GM23338 (cell line): ENCODE results near the gene NAP1L4. TPM values are rescaled to one million over a fixed set of nuclear protein-coding genes. Genes with fewer than 3 reads are reported as not detected.
A peak's percentile ranks its signal among the peaks of the same experiment; 100 is the strongest.

Experiments used
- ATAC-seq: fragments of 200-7000 bp; cut with Tn5 transposase; 3 replicates; pipeline ENCODE4 v1.9.1; 2020
- DNase-seq: peaks from one replicate; pipeline ENCODE4 v3.0.0-alpha.2; 2015; ENCODE audit warnings: low spot score
- H2AFZ ChIP-seq: fragments of 200-600 bp; sonication (generic); 2 replicates; pipeline ENCODE4 v1.8.0; 2016; ENCODE audit warnings: antibody characterized with exemption, mild to moderate bottlenecking, moderate library complexity
- H3F3A ChIP-seq: fragments of 200-600 bp; sonication (generic); replicated peaks from 2 replicates; pipeline ENCODE4 v1.8.0; 2017; ENCODE audit warnings: antibody characterized with exemption, mixed run types, low read depth
- H3K27ac ChIP-seq: fragments of 200-600 bp; sonication (generic); 2 replicates; pipeline ENCODE4 v1.6.1; 2016; ENCODE audit warnings: low read depth
- H3K27me3 ChIP-seq: fragments of 200-600 bp; sonication (generic); 2 replicates; pipeline ENCODE4 v1.8.0; 2016; ENCODE audit warnings: mild to moderate bottlenecking, mixed run types, moderate library complexity; ENCODE audit not compliant: insufficient read depth
- H3K36me3 ChIP-seq: fragments of 200-600 bp; sonication (generic); 2 replicates; pipeline ENCODE4 v1.8.0; 2016; ENCODE audit warnings: mild to moderate bottlenecking; ENCODE audit not compliant: insufficient read depth
- H3K4me1 ChIP-seq: fragments of 200-600 bp; sonication (generic); 2 replicates; pipeline ENCODE4 v1.8.0; 2016; ENCODE audit warnings: mild to moderate bottlenecking, moderate library complexity; ENCODE audit not compliant: insufficient read depth
- H3K4me2 ChIP-seq: fragments of 200-600 bp; sonication (generic); 2 replicates; pipeline ENCODE4 v1.7.1; 2017; ENCODE audit warnings: mixed run types
- H3K4me3 ChIP-seq: fragments of 200-600 bp; sonication (generic); 2 replicates; pipeline ENCODE4 v1.6.1; 2016; ENCODE audit warnings: mixed run types
- H3K79me2 ChIP-seq: fragments of 200-600 bp; sonication (generic); replicated peaks from 2 replicates; pipeline ENCODE4 v1.8.0; 2017; ENCODE audit warnings: mild to moderate bottlenecking; ENCODE audit not compliant: insufficient read depth
- H3K9me2 ChIP-seq: fragments of 200-600 bp; sonication (generic); 2 replicates; pipeline ENCODE4 v1.8.0; 2017; ENCODE audit not compliant: insufficient read depth
- H4K20me1 ChIP-seq: fragments of 200-600 bp; sonication (generic); replicated peaks from 2 replicates; pipeline ENCODE4 v1.8.0; 2017; ENCODE audit warnings: mild to moderate bottlenecking; ENCODE audit not compliant: insufficient read depth
- H3K27ac Mint-ChIP-seq: 2 replicates; pipeline ENCODE4 v1.8.0; 2020; ENCODE audit warnings: inconsistent platforms, mild to moderate bottlenecking, moderate library complexity, mixed read lengths
- H3K27me3 Mint-ChIP-seq: 3 replicates; pipeline ENCODE4 v1.8.0; 2022; ENCODE audit warnings: low read depth, mild to moderate bottlenecking, moderate library complexity, mixed read lengths, inconsistent platforms; ENCODE audit not compliant: insufficient read depth, poor library complexity
- H3K36me3 Mint-ChIP-seq: 3 replicates; pipeline ENCODE4 v1.8.0; 2021; ENCODE audit warnings: low read depth, mild to moderate bottlenecking, inconsistent platforms, moderate library complexity, mixed read lengths
- H3K4me1 Mint-ChIP-seq: 3 replicates; pipeline ENCODE4 v1.8.0; 2020; ENCODE audit warnings: mild to moderate bottlenecking, inconsistent platforms, mixed read lengths
- H3K4me3 Mint-ChIP-seq: 3 replicates; pipeline ENCODE4 v1.8.0; 2021; ENCODE audit warnings: moderate library complexity, mild to moderate bottlenecking, inconsistent platforms, mixed read lengths
- H3K9me3 Mint-ChIP-seq: 3 replicates; pipeline ENCODE4 v1.8.0; 2020; ENCODE audit warnings: moderate library complexity, mild to moderate bottlenecking, inconsistent platforms, mixed read lengths
- CREB1 ChIP-seq: fragments of 250-450 bp; sonication (Bioruptor Pico); IDR thresholded peaks from 2 replicates; pipeline ENCODE4 v1.5.0; 2020; ENCODE audit warnings: low read depth, mild to moderate bottlenecking, moderate library complexity
- EZH2 ChIP-seq: fragments of 200-600 bp; sonication (generic); IDR thresholded peaks from one replicate; pipeline ENCODE4 v1.8.0; 2017; ENCODE audit warnings: antibody characterized with exemption, mild to moderate bottlenecking, low read depth; ENCODE audit not compliant: unreplicated experiment
- JUNB ChIP-seq: IDR thresholded peaks from one replicate; pipeline ENCODE4 v1.6.1; 2016; ENCODE audit warnings: antibody characterized with exemption; ENCODE audit not compliant: unreplicated experiment
- NANOG ChIP-seq: IDR thresholded peaks from 2 replicates; pipeline ENCODE4 v1.6.1; 2016; ENCODE audit warnings: antibody characterized with exemption, borderline replicate concordance
- POLR2AphosphoS5 ChIP-seq: IDR thresholded peaks from 2 replicates; pipeline ENCODE4 v1.6.1; 2016; ENCODE audit warnings: antibody characterized with exemption, low read depth
- ZNF114 ChIP-seq: fragments of 250-450 bp; sonication (Bioruptor Pico); IDR thresholded peaks from 2 replicates; pipeline ENCODE4 v1.5.0; 2020; ENCODE audit warnings: mild to moderate bottlenecking, moderate library complexity
- ZNF331 ChIP-seq: fragments of 250-450 bp; sonication (Bioruptor Pico); IDR thresholded peaks from 2 replicates; pipeline ENCODE4 v1.5.0; 2020; ENCODE audit warnings: low read depth, mild to moderate bottlenecking, moderate library complexity
- polyA plus RNA-seq: library from polyadenylated mRNA; unstranded; fragments of >200 nt; fragmentation: Nextera tagmentation; extraction: Ambion mirVana; gene quantifications from 2 replicates; pipeline ENCODE4 v1.2.1, GENCODE V29; 2016
- total RNA-seq: library from RNA; depleted of rRNA; stranded (reverse); fragments of >200 nt; shearing (Covaris generic); gene quantifications from 2 replicates; pipeline ENCODE4 v1.2.3, GENCODE V29; 2014
- TF ChIP-seq, protein P1 (sequence below), 2 experiments: fragments of 200-600 bp in 1 of 2; sonication (generic) in 1 of 2; conservative IDR thresholded peaks; 2 replicates each; pipeline versions ENCODE4 v1.5.1 to v1.6.1; 2016 to 2017; ENCODE audit warnings: antibody characterized with exemption in 2 of 2, low read depth in 2 of 2, mild to moderate bottlenecking in 2 of 2, moderate library complexity in 1 of 2

NAP1L4 gene
- total and polyA plus RNA-seq, 2 experiments from 2014 or later: 181 to 189 TPM

DNA sequence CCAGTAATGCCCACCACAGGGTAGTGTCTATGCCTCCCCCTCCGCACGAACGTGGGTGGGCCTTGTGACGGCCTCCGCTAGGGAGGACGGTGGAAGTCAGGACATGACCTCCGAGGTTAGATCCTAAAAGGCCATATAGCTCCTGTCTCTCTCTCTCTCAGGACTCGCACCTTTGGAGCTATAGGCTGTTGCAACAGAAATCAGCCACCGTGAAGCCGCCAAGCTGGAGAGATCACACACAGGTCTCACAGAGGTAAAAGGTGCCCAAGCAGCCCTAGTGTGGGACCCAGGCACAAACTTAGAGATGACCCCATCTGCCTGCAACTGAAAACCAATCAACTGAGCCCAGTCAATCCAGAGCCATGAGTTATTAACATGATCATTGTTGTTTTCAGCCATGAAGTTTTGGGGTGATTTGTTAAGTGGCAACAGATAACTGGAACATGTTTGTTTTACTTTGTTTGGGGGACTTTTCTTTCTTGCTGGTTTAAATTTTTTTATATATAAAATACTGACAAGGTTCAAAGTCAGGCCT lies 7.4 kb upstream of the NAP1L4 start:
- no peak for DNase-seq
- H2AFZ ChIP-seq: no peak overlapping the region
- no peak overlapping the region for H3K27ac Mint-ChIP-seq
- no peaks in the 10 kb centered on the region; the same call in 1 of the 2 replicates for H3K4me1 ChIP-seq
- no peak overlapping the region for H3K4me2 ChIP-seq
- peaks cover 5% of the 10 kb centered on the region for H3K27me3 Mint-ChIP-seq
- H3K36me3 Mint-ChIP-seq: peaks cover 49% of the 10 kb centered on the region
- no peaks in the 10 kb centered on the region for H3K9me3 Mint-ChIP-seq
- H3K4me1 Mint-ChIP-seq: peaks cover 3% of the 10 kb centered on the region; the same call in 2 of the 3 replicates
- H3F3A ChIP-seq: 0 out of 2 replicates have a peak, but pooled peaks cover 10% of the 10 kb centered on the region
- no peak for ATAC-seq
- H3K9me2 ChIP-seq: no peaks in the 10 kb centered on the region
- H3K27ac ChIP-seq: no peak overlapping the region
- no peaks in the 10 kb centered on the region; the same call in 1 of the 2 replicates for H4K20me1 ChIP-seq
- no peaks in the 10 kb centered on the region for H3K27me3 ChIP-seq
- no peak overlapping the region for H3K4me3 ChIP-seq
- H3K4me3 Mint-ChIP-seq: no peak overlapping the region
- no peaks in the 10 kb centered on the region for H3K79me2 ChIP-seq
- H3K36me3 ChIP-seq: peaks cover 16% of the 10 kb centered on the region
- TF ChIP-seq CREB1 (CRISPR knock-in tag): no peak
- peak; percentile 72 for TF ChIP-seq ZNF331 (CRISPR knock-in tag)

DNA sequence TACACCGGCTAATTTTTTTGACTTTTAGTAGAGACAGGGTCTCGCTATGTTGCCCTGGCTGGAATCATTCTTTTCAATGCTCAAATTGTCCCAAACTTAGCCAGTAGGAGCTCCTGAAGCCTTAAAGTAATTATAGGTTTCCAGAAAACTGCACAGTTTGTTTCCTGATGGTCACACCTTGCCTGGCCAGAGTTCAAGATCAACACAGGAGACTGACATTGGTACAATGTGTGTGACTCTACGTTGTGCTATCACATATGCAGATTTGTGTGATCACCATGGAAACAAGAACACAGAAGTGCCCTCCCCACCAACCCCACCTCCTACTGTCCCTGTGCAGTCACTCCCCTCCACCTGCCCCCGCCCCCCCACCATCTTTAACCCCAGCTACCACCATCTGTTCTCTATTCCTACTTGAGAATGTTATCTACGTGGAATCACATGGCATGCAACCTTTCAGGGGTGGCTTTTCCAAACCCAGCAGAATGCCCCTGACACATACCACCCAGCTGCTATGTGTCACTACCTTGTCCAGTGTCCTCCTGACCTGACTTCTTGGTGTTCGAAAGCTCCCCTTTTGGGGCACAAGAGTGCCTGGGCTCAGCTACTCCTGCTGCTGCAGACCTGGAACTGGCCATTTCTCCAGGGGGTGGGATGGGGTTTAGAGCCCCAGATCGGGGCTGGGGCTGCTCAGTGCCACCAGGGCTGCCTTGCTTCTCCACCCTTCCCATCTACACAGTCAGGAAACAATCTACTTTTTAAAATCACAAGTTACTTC lies 6.1 kb upstream of the NAP1L4 start:
- TF ChIP-seq ZNF114 (CRISPR knock-in tag) (no peak), NANOG (no peak), POLR2AphosphoS5 (no peak), JUNB (no peak), EZH2 (no peak)
- TF ChIP-seq, protein P1, sequence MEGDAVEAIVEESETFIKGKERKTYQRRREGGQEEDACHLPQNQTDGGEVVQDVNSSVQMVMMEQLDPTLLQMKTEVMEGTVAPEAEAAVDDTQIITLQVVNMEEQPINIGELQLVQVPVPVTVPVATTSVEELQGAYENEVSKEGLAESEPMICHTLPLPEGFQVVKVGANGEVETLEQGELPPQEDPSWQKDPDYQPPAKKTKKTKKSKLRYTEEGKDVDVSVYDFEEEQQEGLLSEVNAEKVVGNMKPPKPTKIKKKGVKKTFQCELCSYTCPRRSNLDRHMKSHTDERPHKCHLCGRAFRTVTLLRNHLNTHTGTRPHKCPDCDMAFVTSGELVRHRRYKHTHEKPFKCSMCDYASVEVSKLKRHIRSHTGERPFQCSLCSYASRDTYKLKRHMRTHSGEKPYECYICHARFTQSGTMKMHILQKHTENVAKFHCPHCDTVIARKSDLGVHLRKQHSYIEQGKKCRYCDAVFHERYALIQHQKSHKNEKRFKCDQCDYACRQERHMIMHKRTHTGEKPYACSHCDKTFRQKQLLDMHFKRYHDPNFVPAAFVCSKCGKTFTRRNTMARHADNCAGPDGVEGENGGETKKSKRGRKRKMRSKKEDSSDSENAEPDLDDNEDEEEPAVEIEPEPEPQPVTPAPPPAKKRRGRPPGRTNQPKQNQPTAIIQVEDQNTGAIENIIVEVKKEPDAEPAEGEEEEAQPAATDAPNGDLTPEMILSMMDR (conservative IDR thresholded peaks at IDR 0.05; ENCODE audit: low read depth in 2 of 2): no peak
- no peak for DNase-seq

More for the DNA sequence above, 6.1 kb upstream of the NAP1L4 start:
- H4K20me1 ChIP-seq: no peaks in the 10 kb centered on the region; the same call in 1 of the 2 replicates
- no peak for ATAC-seq
- H3K27ac ChIP-seq: no peak overlapping the region
- H3K9me2 ChIP-seq: no peaks in the 10 kb centered on the region
- Mint-ChIP-seq H3K4me3 (no peak overlapping the region), H3K27me3 (peaks cover 8% of the 10 kb centered on the region), H3K27ac (no peak overlapping the region), H3K4me1 (peaks cover 3% of the 10 kb centered on the region; the same call in 2 of the 3 replicates), H3K36me3 (peaks cover 37% of the 10 kb centered on the region), H3K9me3 (no peaks in the 10 kb centered on the region)
- H3K4me3 ChIP-seq: no peak overlapping the region
- peaks cover 10% of the 10 kb centered on the region for H3K36me3 ChIP-seq
- no peaks in the 10 kb centered on the region for H3K79me2 ChIP-seq
- H2AFZ ChIP-seq: no peak overlapping the region
- H3K4me2 ChIP-seq: no peak overlapping the region
- peaks cover 2% of the 10 kb centered on the region for H3K4me1 ChIP-seq
- H3F3A ChIP-seq: 0 out of 2 replicates have a peak, but pooled peaks cover 10% of the 10 kb centered on the region
- no peaks in the 10 kb centered on the region for H3K27me3 ChIP-seq
